ENCODE data around the gene DRAP1. TPM values are rescaled to one million over a fixed set of nuclear protein-coding genes. Genes with fewer than 3 reads are reported as not detected.

DRAP1 gene
- total and polyA plus RNA-seq, 9 of the 15 experiments (the other 6 are each of a cell fraction or from before 2014, with no cell fraction given): 9.6 to 200 (median 92.9) TPM

DNA sequence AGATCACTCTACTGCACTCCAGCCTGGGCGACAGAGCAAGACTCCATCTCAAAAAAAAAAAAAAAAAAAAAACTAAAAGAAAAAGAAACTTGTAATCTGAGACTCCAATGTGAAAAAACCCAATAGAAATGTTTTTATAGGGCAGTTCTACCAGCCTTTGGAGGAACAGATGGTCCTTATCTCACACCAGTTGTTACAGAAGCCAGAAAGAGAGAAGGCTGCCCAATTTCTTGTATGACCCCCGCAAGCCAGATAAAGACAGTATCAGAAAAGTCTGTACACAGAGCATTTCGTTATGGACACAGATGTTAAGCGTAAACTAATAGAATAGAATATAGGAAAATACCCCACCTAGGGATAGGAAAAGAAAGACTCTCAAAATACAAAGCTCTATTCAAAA lies 14.8 kb downstream of the DRAP1 start (continued):
- TF ChIP-seq ZNF699 (CRISPR knock-in tag; IDR thresholded peaks at IDR 0.05; ENCODE audit: insufficient replicate concordance): no peak
- TF ChIP-seq LCOR (CRISPR knock-in tag; IDR thresholded peaks at IDR 0.05): no peak
- no peak for TF ChIP-seq FOXJ2 (tag; IDR thresholded peaks at IDR 0.05)
- no peak for TF ChIP-seq ETV5 (CRISPR knock-in tag; IDR thresholded peaks at IDR 0.05; ENCODE audit: low read depth)
- no peak for TF ChIP-seq CEBPB (tag; IDR thresholded peaks at IDR 0.05)
- no peak for TF ChIP-seq BACH1 (tag; IDR thresholded peaks at IDR 0.05)
- peak in 1 of 2 experiments; percentile 37; a peak in 2 of 4 replicates for TF ChIP-seq FOXA3 (CRISPR knock-in tag; conservative IDR thresholded peaks at IDR 0.05 in 1 of 2, IDR thresholded peaks at IDR 0.05 in 1 of 2)
- TF ChIP-seq EHMT2 (IDR thresholded peaks at IDR 0.05): no peak
- TF ChIP-seq NFXL1 (CRISPR knock-in tag; IDR thresholded peaks at IDR 0.05): no peak
- TF ChIP-seq CBX1 (IDR thresholded peaks at IDR 0.05; ENCODE audit: low read depth): no peak
- TF ChIP-seq BMI1 (IDR thresholded peaks at IDR 0.05; ENCODE audit: low read length): no peak
- no peak for TF ChIP-seq BRF1 (IDR thresholded peaks at IDR 0.05; ENCODE audit: borderline replicate concordance, extremely low read depth, insufficient read length)
- no peak for TF ChIP-seq ZKSCAN1 (IDR thresholded peaks at IDR 0.05; ENCODE audit: low read depth, low read length)
- TF ChIP-seq ZNF398 (CRISPR knock-in tag; IDR thresholded peaks at IDR 0.05): no peak
- TF ChIP-seq HMGN3 (IDR thresholded peaks at IDR 0.05; ENCODE audit: borderline replicate concordance, extremely low read depth, insufficient read length, low read depth, low read length): no peak
- TF ChIP-seq, protein P1, sequence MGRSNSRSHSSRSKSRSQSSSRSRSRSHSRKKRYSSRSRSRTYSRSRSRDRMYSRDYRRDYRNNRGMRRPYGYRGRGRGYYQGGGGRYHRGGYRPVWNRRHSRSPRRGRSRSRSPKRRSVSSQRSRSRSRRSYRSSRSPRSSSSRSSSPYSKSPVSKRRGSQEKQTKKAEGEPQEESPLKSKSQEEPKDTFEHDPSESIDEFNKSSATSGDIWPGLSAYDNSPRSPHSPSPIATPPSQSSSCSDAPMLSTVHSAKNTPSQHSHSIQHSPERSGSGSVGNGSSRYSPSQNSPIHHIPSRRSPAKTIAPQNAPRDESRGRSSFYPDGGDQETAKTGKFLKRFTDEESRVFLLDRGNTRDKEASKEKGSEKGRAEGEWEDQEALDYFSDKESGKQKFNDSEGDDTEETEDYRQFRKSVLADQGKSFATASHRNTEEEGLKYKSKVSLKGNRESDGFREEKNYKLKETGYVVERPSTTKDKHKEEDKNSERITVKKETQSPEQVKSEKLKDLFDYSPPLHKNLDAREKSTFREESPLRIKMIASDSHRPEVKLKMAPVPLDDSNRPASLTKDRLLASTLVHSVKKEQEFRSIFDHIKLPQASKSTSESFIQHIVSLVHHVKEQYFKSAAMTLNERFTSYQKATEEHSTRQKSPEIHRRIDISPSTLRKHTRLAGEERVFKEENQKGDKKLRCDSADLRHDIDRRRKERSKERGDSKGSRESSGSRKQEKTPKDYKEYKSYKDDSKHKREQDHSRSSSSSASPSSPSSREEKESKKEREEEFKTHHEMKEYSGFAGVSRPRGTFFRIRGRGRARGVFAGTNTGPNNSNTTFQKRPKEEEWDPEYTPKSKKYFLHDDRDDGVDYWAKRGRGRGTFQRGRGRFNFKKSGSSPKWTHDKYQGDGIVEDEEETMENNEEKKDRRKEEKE (IDR thresholded peaks at IDR 0.05; ENCODE audit: borderline replicate concordance in 1 of 2, control insufficient read depth in 1 of 2, low read depth in 2 of 2, low read length in 1 of 2): no peak
- TF ChIP-seq RBM25 (IDR thresholded peaks at IDR 0.05; ENCODE audit: low read depth, low read length, severe bottlenecking): no peak
- TF ChIP-seq TAF9B (IDR thresholded peaks at IDR 0.05; ENCODE audit: partially characterized antibody): no peak
- TF ChIP-seq, protein P2, sequence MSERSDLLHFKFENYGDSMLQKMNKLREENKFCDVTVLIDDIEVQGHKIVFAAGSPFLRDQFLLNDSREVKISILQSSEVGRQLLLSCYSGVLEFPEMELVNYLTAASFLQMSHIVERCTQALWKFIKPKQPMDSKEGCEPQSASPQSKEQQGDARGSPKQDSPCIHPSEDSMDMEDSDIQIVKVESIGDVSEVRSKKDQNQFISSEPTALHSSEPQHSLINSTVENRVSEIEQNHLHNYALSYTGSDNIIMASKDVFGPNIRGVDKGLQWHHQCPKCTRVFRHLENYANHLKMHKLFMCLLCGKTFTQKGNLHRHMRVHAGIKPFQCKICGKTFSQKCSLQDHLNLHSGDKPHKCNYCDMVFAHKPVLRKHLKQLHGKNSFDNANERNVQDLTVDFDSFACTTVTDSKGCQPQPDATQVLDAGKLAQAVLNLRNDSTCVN (CRISPR knock-in tag; IDR thresholded peaks at IDR 0.05): no peak
- TF ChIP-seq ZNF12 (CRISPR knock-in tag; IDR thresholded peaks at IDR 0.05): no peak
- TF ChIP-seq ZFX (CRISPR knock-in tag; IDR thresholded peaks at IDR 0.05): no peak
- no peak for TF ChIP-seq ZNF431 (CRISPR knock-in tag; IDR thresholded peaks at IDR 0.05)
- no peak for TF ChIP-seq MYC (IDR thresholded peaks at IDR 0.05; ENCODE audit: low read depth, low read length)
- TF ChIP-seq MYC (CRISPR knock-in tag; IDR thresholded peaks at IDR 0.05; ENCODE audit: borderline replicate concordance, low read depth): no peak
